IMR-90 (cell line): Measurements from ENCODE around the gene DOK3. TPM values are rescaled to one million over a fixed set of nuclear protein-coding genes. Genes with fewer than 3 reads are reported as not detected.

Source experiments
- ATAC-seq: fragments of 200-7000 bp; cut with Tn5 transposase; 2 replicates; pipeline ENCODE4 v1.9.1; 2020; ENCODE audit warnings: low read depth, mild to moderate bottlenecking, moderate library complexity
- BruUV-seq: library from RNA; stranded (reverse); fragments of 400-500 nt; replicated peaks from 2 replicates; lab custom pipeline; 2021; lab: Mats Ljungman, UMichigan
- CTCF ChIA-PET: fragments of 300-600 bp; formaldehyde crosslinking; extraction: SDS; loops from one replicate; lab custom pipeline; 2021; ENCODE audit warnings: antibody characterized with exemption; lab: Yijun Ruan, JAX
- POLR2A ChIA-PET: fragments of 300-600 bp; sonication (Branson Sonifier 250); formaldehyde crosslinking; loops from one replicate; lab custom pipeline; 2022; ENCODE audit warnings: antibody characterized with exemption; ENCODE audit not compliant: unreplicated experiment; lab: Charles Lee
- DNase-seq: peaks from one replicate; pipeline ENCODE4 v3.0.0; 2013
- H2AFZ ChIP-seq: replicated peaks from 2 replicates; pipeline ENCODE3; 2013; ENCODE audit warnings: low read length, mild to moderate bottlenecking; ENCODE audit not compliant: poor library complexity
- H2AK5ac ChIP-seq: 2 replicates; pipeline ENCODE4 v1.6.1; 2013; ENCODE audit warnings: low read depth, low read length, inconsistent platforms
- H2AK9ac ChIP-seq: replicated peaks from 2 replicates; pipeline ENCODE3; 2013; ENCODE audit warnings: mild to moderate bottlenecking, low read depth, low read length, moderate library complexity; ENCODE audit not compliant: poor library complexity
- H2BK120ac ChIP-seq: 2 replicates; pipeline ENCODE4 v1.6.1; 2013; ENCODE audit warnings: low read depth, low read length, inconsistent platforms
- H2BK15ac ChIP-seq: 3 replicates; pipeline ENCODE4 v1.6.1; 2013; ENCODE audit warnings: low read depth, low read length, inconsistent platforms
- H2BK20ac ChIP-seq: 2 replicates; pipeline ENCODE4 v1.6.1; 2013; ENCODE audit warnings: low read depth, mild to moderate bottlenecking, inconsistent platforms, low read length, moderate library complexity
- H2BK5ac ChIP-seq: 2 replicates; pipeline ENCODE4 v1.6.1; 2013; ENCODE audit warnings: mild to moderate bottlenecking, low read depth, low read length, inconsistent platforms; ENCODE audit not compliant: poor library complexity, severe bottlenecking
- H3K14ac ChIP-seq: replicated peaks from 2 replicates; pipeline ENCODE4 v1.6.1; 2013; ENCODE audit warnings: low read depth, low read length, inconsistent platforms
- H3K18ac ChIP-seq: 2 replicates; pipeline ENCODE4 v1.6.1; 2013; ENCODE audit warnings: low read depth, low read length, control low read depth
- H3K23ac ChIP-seq: 2 replicates; pipeline ENCODE4 v1.6.1; 2013; ENCODE audit warnings: low read depth, low read length, inconsistent platforms
- H3K27ac ChIP-seq: 2 replicates; pipeline ENCODE4 v1.5.1; 2013; ENCODE audit warnings: mild to moderate bottlenecking, control low read depth, low read length; ENCODE audit not compliant: insufficient read depth
- H3K27me3 ChIP-seq: 2 replicates; pipeline ENCODE4 v1.6.1; 2013; ENCODE audit warnings: low read length; ENCODE audit not compliant: control insufficient read depth, insufficient read depth
- H3K36me3 ChIP-seq: 2 replicates; pipeline ENCODE4 v1.6.1; 2013; ENCODE audit warnings: low read length, mixed read lengths; ENCODE audit not compliant: control insufficient read depth, insufficient read depth
- H3K4ac ChIP-seq: 2 replicates; pipeline ENCODE4 v1.6.1; 2013; ENCODE audit warnings: low read depth, low read length, inconsistent platforms
- H3K4me1 ChIP-seq: 2 replicates; pipeline ENCODE4 v1.6.1; 2013; ENCODE audit warnings: low read length, mixed read lengths; ENCODE audit not compliant: control insufficient read depth, insufficient read depth
- H3K4me2 ChIP-seq: 2 replicates; pipeline ENCODE4 v1.6.1; 2013; ENCODE audit warnings: low read depth, mild to moderate bottlenecking, control low read depth, low read length, moderate library complexity
- H3K4me3 ChIP-seq: 2 replicates; pipeline ENCODE4 v1.5.1; 2013; ENCODE audit warnings: low read depth, mild to moderate bottlenecking, control low read depth, low read length, moderate library complexity; ENCODE audit not compliant: insufficient read depth
- H3K56ac ChIP-seq: 2 replicates; pipeline ENCODE4 v1.6.1; 2013; ENCODE audit warnings: low read length, inconsistent platforms; ENCODE audit not compliant: insufficient read depth; ENCODE audit errors: extremely low read depth
- H3K79me1 ChIP-seq, 2 experiments: 2 replicates each; pipeline ENCODE4 v1.6.1; 2013; ENCODE audit warnings: low read length in 2 of 2, inconsistent platforms in 1 of 2, low read depth in 1 of 2
- H3K9ac ChIP-seq: 2 replicates; pipeline ENCODE4 v1.6.1; 2013; ENCODE audit warnings: low read depth, low read length, control low read depth
- H3K9me1 ChIP-seq: 2 replicates; pipeline ENCODE4 v1.6.1; 2013; ENCODE audit warnings: low read length, inconsistent platforms; ENCODE audit not compliant: insufficient read depth
- H3K9me3 ChIP-seq: 2 replicates; pipeline ENCODE4 v1.6.1; 2013; ENCODE audit warnings: low read length; ENCODE audit not compliant: control insufficient read depth, insufficient read depth
- H4K20me1 ChIP-seq: 2 replicates; pipeline ENCODE4 v1.6.1; 2013; ENCODE audit warnings: low read length, inconsistent platforms; ENCODE audit not compliant: insufficient read depth
- H4K5ac ChIP-seq: 2 replicates; pipeline ENCODE4 v1.6.1; 2013; ENCODE audit warnings: mild to moderate bottlenecking, low read depth, low read length, control low read depth
- H4K8ac ChIP-seq, 2 experiments: 2 replicates each; pipeline ENCODE4 v1.6.1; 2013; ENCODE audit warnings: low read depth in 2 of 2, low read length in 2 of 2, control low read depth in 1 of 2, inconsistent platforms in 1 of 2
- H4K91ac ChIP-seq: 2 replicates; pipeline ENCODE4 v1.6.1; 2013; ENCODE audit warnings: low read depth, low read length, inconsistent platforms; ENCODE audit not compliant: insufficient read depth
- BHLHE40 ChIP-seq: fragments of 150-350 bp; IDR thresholded peaks from 2 replicates; pipeline ENCODE4 v1.6.1; 2016; ENCODE audit warnings: mild to moderate bottlenecking, low read depth, low read length
- CEBPB ChIP-seq: IDR thresholded peaks from 2 replicates; pipeline ENCODE4 v1.6.1; 2012; ENCODE audit warnings: low read depth, low read length, improper control_type of control experiment
- CHD1 ChIP-seq: IDR thresholded peaks from 2 replicates; pipeline ENCODE4 v1.6.1; 2012; ENCODE audit warnings: low read depth, low read length, improper control_type of control experiment
- CTCF ChIP-seq: conservative IDR thresholded peaks from 2 replicates; pipeline ENCODE4 v1.5.1; 2012; ENCODE audit warnings: mild to moderate bottlenecking, low read depth, low read length, improper control_type of control experiment
- ELK1 ChIP-seq: fragments of 150-350 bp; IDR thresholded peaks from 2 replicates; pipeline ENCODE4 v1.6.1; 2016; ENCODE audit warnings: low read depth, mild to moderate bottlenecking, low read length, moderate library complexity, borderline replicate concordance
- FOS ChIP-seq: fragments of 150-350 bp; IDR thresholded peaks from 2 replicates; pipeline ENCODE4 v1.6.1; 2016; ENCODE audit warnings: low read depth, low read length
- MAFK ChIP-seq: IDR thresholded peaks from 2 replicates; pipeline ENCODE4 v1.6.1; 2012; ENCODE audit warnings: low read depth, low read length, improper control_type of control experiment
- MAZ ChIP-seq: IDR thresholded peaks from 2 replicates; pipeline ENCODE4 v1.6.1; 2012; ENCODE audit warnings: low read depth, mild to moderate bottlenecking, low read length, improper control_type of control experiment, moderate library complexity, borderline replicate concordance
- MXI1 ChIP-seq: IDR thresholded peaks from 2 replicates; pipeline ENCODE4 v1.6.1; 2012; ENCODE audit warnings: low read depth, mild to moderate bottlenecking, low read length, moderate library complexity, borderline replicate concordance
- NFE2L2 ChIP-seq: fragments of 150-350 bp; IDR thresholded peaks from 2 replicates; pipeline ENCODE4 v1.6.1; 2016; ENCODE audit warnings: low read depth, mild to moderate bottlenecking, low read length
- POLR2A ChIP-seq: IDR thresholded peaks from 2 replicates; pipeline ENCODE4 v1.6.1; 2012; ENCODE audit warnings: mild to moderate bottlenecking, low read depth, low read length
- RAD21 ChIP-seq: IDR thresholded peaks from 2 replicates; pipeline ENCODE4 v1.6.1; 2012; ENCODE audit warnings: low read length, improper control_type of control experiment
- RCOR1 ChIP-seq: IDR thresholded peaks from 2 replicates; pipeline ENCODE4 v1.6.1; 2012; ENCODE audit warnings: mild to moderate bottlenecking, low read length, improper control_type of control experiment; ENCODE audit not compliant: insufficient replicate concordance
- RFX5 ChIP-seq: IDR thresholded peaks from 2 replicates; pipeline ENCODE4 v1.8.0; 2012; ENCODE audit warnings: low read depth, mild to moderate bottlenecking, low read length, moderate library complexity
- SMC3 ChIP-seq: fragments of 150-350 bp; IDR thresholded peaks from 2 replicates; pipeline ENCODE4 v1.6.1; 2016; ENCODE audit warnings: low read depth, mild to moderate bottlenecking, antibody characterized with exemption, low read length, moderate library complexity
- USF2 ChIP-seq: fragments of 150-350 bp; IDR thresholded peaks from 2 replicates; pipeline ENCODE4 v1.6.1; 2017; ENCODE audit warnings: mild to moderate bottlenecking, antibody characterized with exemption, low read length, low read depth
- WGBS, 2 experiments: methylation state at CpG; one replicate each; pipeline versions ENCODE4 v1.1.5 to v1.1.7; 2013; ENCODE audit warnings: missing lambda C conversion rate in 2 of 2; ENCODE audit not compliant: insufficient read length in 1 of 2; ENCODE audit errors: extremely low coverage in 2 of 2; 5-methylcytosine and 5-hydroxymethylcytosine counted together
- dilution Hi-C: fragments of 300-500 bp; cut with HindIII; formaldehyde crosslinking; loops from one replicate; pipeline ENCODE4 v1.14.3; 2018; ENCODE audit warnings: low sequenced_read_pairs; ENCODE audit not compliant: unreplicated experiment
- in situ Hi-C: fragments of 300-500 bp; cut with MboI; formaldehyde crosslinking; loops from 3 replicates; pipeline ENCODE4 v1.14.3; 2019; ENCODE audit warnings: low sequenced_read_pairs, inconsistent platforms, mixed read lengths
- intact Hi-C: fragments of 100-400 bp; cut with micrococcal nuclease; formaldehyde crosslinking; loops from 2 replicates; pipeline ENCODE4 v1.10.0; 2022
- polyA plus RNA-seq, 3 experiments: library from polyadenylated mRNA; depleted of rRNA; stranded (reverse); fragments of >200 nt; gene quantifications; 2 replicates each; pipeline ENCODE4 v1.2.3, GENCODE V29; 2012; ENCODE audit warnings: low replicate concordance in 1 of 3
- total RNA-seq: library from RNA; depleted of rRNA; stranded (reverse); fragments of >200 nt; gene quantifications from 2 replicates; pipeline ENCODE4 v1.2.3, GENCODE V29; 2012

DOK3 gene
- total and polyA plus RNA-seq, 2 of the 4 experiments (the other 2 are of a cell fraction): 0.54 to 3.9 TPM

- no peak overlapping the region for H3K18ac ChIP-seq
- H4K91ac ChIP-seq: no peak overlapping the region
- no TSS peak for BruUV-seq
- no peak overlapping the region for H3K14ac ChIP-seq
- no peaks in the 10 kb centered on the region for H3K9me3 ChIP-seq
- no peak overlapping the region for H3K56ac ChIP-seq
- H3K36me3 ChIP-seq: peaks cover 72% of the 10 kb centered on the region
- peaks cover 21% of the 10 kb centered on the region; the same call in 1 of the 2 replicates for H3K9me1 ChIP-seq
- no peak overlapping the region for H3K27ac ChIP-seq
- H4K8ac ChIP-seq: no peak overlapping the region
- peaks cover 37 to 65% of the 10 kb centered on the region in 2 experiments for H3K79me1 ChIP-seq
- H2AK9ac ChIP-seq: no peak overlapping the region
- no peak overlapping the region for H3K4me3 ChIP-seq
- no peak overlapping the region for H2BK120ac ChIP-seq
- no peak overlapping the region for H3K23ac ChIP-seq
- ChIA-PET POLR2A (no interaction called here), CTCF (no interaction called here)
- H3K4me1 ChIP-seq: peaks cover 20% of the 10 kb centered on the region
- peaks cover 88% of the 10 kb centered on the region for H4K20me1 ChIP-seq
- TF ChIP-seq CEBPB: no peak
- TF ChIP-seq SMC3: no peak
- no peak for TF ChIP-seq ELK1
- no peak for TF ChIP-seq RCOR1
- TF ChIP-seq NFE2L2: no peak
- no peak for TF ChIP-seq RAD21
- no peak for TF ChIP-seq MAZ
- TF ChIP-seq FOS: no peak
- TF ChIP-seq CTCF: no peak
- TF ChIP-seq CHD1: no peak
- TF ChIP-seq USF2: no peak
- no peak for TF ChIP-seq BHLHE40
- TF ChIP-seq RFX5: no peak
- no peak for TF ChIP-seq MXI1
- TF ChIP-seq POLR2A: no peak
- no peak for TF ChIP-seq MAFK
- ATAC-seq (no peak), DNase-seq (no peak)
- H2BK15ac ChIP-seq: no peak overlapping the region
- no peak overlapping the region for H2AK5ac ChIP-seq
- no peak overlapping the region for H2BK20ac ChIP-seq
- H2AFZ ChIP-seq: no peak overlapping the region
- in situ Hi-C loops (no loop called here), intact Hi-C loops (no loop called here), dilution Hi-C loops (no loop called here)
- H2BK5ac ChIP-seq: no peak overlapping the region
- H3K9ac ChIP-seq: no peak overlapping the region
- H3K27me3 ChIP-seq: no peaks in the 10 kb centered on the region
- WGBS, 2 experiments: 100% methylated on average over 2 of the region's 9 CpGs; no CpG with 5 or more reads in 1 of the 2 experiments
- H4K5ac ChIP-seq: no peak overlapping the region
- no peak overlapping the region for H3K4ac ChIP-seq
- no peak overlapping the region for H3K4me2 ChIP-seq
Observed at GRCh38 chr5:177483042-177483441, 26.6 kb downstream of the DOK3 start.
